HepG2 (cell line): ENCODE measurements around the gene CMTM1. TPM values are rescaled to one million over a fixed set of nuclear protein-coding genes. Genes with fewer than 3 reads are reported as not detected.

ENCODE experiments used
- ATAC-seq: fragments of 200-7000 bp; cut with Tn5 transposase; 3 replicates; pipeline ENCODE4 v1.9.1; 2020; ENCODE audit warnings: mild to moderate bottlenecking, moderate library complexity
- BruUV-seq: library from RNA; stranded (reverse); fragments of 400-500 nt; replicated peaks from 2 replicates; lab custom pipeline; 2021; lab: Mats Ljungman, UMichigan
- CTCF ChIA-PET: fragments of 300-600 bp; formaldehyde crosslinking; extraction: SDS; loops from one replicate; lab custom pipeline; 2021; ENCODE audit warnings: low total read pairs, inconsistent platforms, low intra/inter-chr PET ratio; lab: Yijun Ruan, JAX
- POLR2A ChIA-PET: fragments of 350-600 bp; sonication (Branson Sonifier 250); formaldehyde crosslinking; loops from one replicate; lab custom pipeline; 2020; ENCODE audit warnings: antibody characterized with exemption, inconsistent platforms; lab: Yijun Ruan, JAX
- DNase-seq: peaks from one replicate; pipeline ENCODE4 v3.0.0-alpha.2; 2015; ENCODE audit warnings: low spot score
- FAIRE-seq: peaks from 3 replicates; lab custom pipeline; 2011; peaks lifted over from hg19 to GRCh38; lab: Jason Lieb, UNC
- H2AFZ ChIP-seq: one replicate; pipeline ENCODE4 v1.6.1; 2011; ENCODE audit warnings: low read length, inconsistent platforms
- H3K27ac ChIP-seq: fragments of 300-600 bp; 3 replicates; pipeline ENCODE4 v1.8.0; 2011; ENCODE audit warnings: mixed run types, mild to moderate bottlenecking, mixed read lengths, low read length, inconsistent platforms; ENCODE audit not compliant: insufficient read depth; ENCODE audit errors: extremely low read length
- H3K27me3 ChIP-seq, 2 experiments: fragments of 200-600 bp in 1 of 2; 2 replicates in 1 of 2; 3 replicates in 1 of 2; pipeline versions ENCODE4 v1.6.0 to v1.8.0; 2011; ENCODE audit warnings: low read length in 2 of 2, mild to moderate bottlenecking in 2 of 2, moderate library complexity in 2 of 2, inconsistent platforms in 1 of 2; ENCODE audit not compliant: insufficient read depth in 2 of 2, control insufficient read depth in 1 of 2
- H3K36me3 ChIP-seq, 2 experiments: fragments of 200-600 bp in 1 of 2; replicated peaks in 1 of 2; 2 replicates in 1 of 2; 3 replicates in 1 of 2; pipeline versions ENCODE4 v1.5.1 to v1.8.0; 2011; ENCODE audit warnings: low read length in 2 of 2, inconsistent platforms in 1 of 2; ENCODE audit not compliant: insufficient read depth in 2 of 2, control insufficient read depth in 1 of 2
- H3K4me1 ChIP-seq: 2 replicates; pipeline ENCODE4 v1.5.1; 2012; ENCODE audit warnings: low read length, inconsistent platforms; ENCODE audit not compliant: insufficient read depth
- H3K4me2 ChIP-seq: 2 replicates; pipeline ENCODE4 v1.6.0; 2011; ENCODE audit warnings: low read depth, low read length, inconsistent platforms
- H3K4me3 ChIP-seq, 3 experiments: fragments of 200-600 bp in 1 of 3; sonication (generic), shearing (Covaris generic) in 1 of 3; replicated peaks in 1 of 3; 2 replicates each; pipeline ENCODE4 v1.5.1; 2011 to 2016; ENCODE audit warnings: low read length in 3 of 3, inconsistent platforms in 2 of 3, low read depth in 2 of 3, mild to moderate bottlenecking in 2 of 3, control low read depth in 1 of 3, mixed read lengths in 1 of 3; ENCODE audit not compliant: insufficient read depth in 1 of 3
- H3K79me2 ChIP-seq: one replicate; pipeline ENCODE4 v1.6.1; 2011; ENCODE audit warnings: low read length, inconsistent platforms; ENCODE audit not compliant: insufficient read depth
- H3K9ac ChIP-seq: 2 replicates; pipeline ENCODE4 v1.6.0; 2011; ENCODE audit warnings: mild to moderate bottlenecking, low read depth, low read length, inconsistent platforms; ENCODE audit not compliant: insufficient read depth
- H3K9me3 ChIP-seq: 2 replicates; pipeline ENCODE4 v1.5.1; 2012; ENCODE audit warnings: mild to moderate bottlenecking, low read length
- H4K20me1 ChIP-seq: 2 replicates; pipeline ENCODE4 v1.6.0; 2011; ENCODE audit warnings: inconsistent platforms, mild to moderate bottlenecking, low read length, moderate library complexity; ENCODE audit not compliant: insufficient read depth
- XRCC5 ChIP-seq: fragments of 200-400 bp; formaldehyde crosslinking; optimal IDR thresholded peaks from 2 replicates; pipeline ENCODE3; 2017; ENCODE audit warnings: mild to moderate bottlenecking, low read length
- ZBTB25 ChIP-seq: IDR thresholded peaks from 2 replicates; pipeline ENCODE4 v1.6.1; 2018; ENCODE audit warnings: missing genetic modification reagents
- ZBTB7A ChIP-seq: sonication (generic); formaldehyde crosslinking; IDR thresholded peaks from 2 replicates; pipeline ENCODE4 v1.8.0; 2022; ENCODE audit warnings: mild to moderate bottlenecking, missing genetic modification reagents
- ZNF687 ChIP-seq: sonication (generic); formaldehyde crosslinking; IDR thresholded peaks from 2 replicates; pipeline ENCODE4 v1.5.1; 2020; ENCODE audit warnings: mild to moderate bottlenecking, missing genetic modification reagents, moderate library complexity
- WGBS: methylation state at CpG from one replicate; pipeline ENCODE4 v1.1.6; 2017; ENCODE audit warnings: low lambda C conversion rate; 5-methylcytosine and 5-hydroxymethylcytosine counted together
- in situ Hi-C: cut with HindIII; loops from 2 replicates; pipeline ENCODE4 v1.10.0; 2017; ENCODE audit warnings: low pct_unique_long_range_greater_than_20kb; ENCODE audit not compliant: extremely low pct_ligation_motif_present
- intact Hi-C: fragments of 100-400 bp; cut with micrococcal nuclease; formaldehyde crosslinking; loops from one replicate; pipeline ENCODE4 v1.10.0; 2022; ENCODE audit not compliant: unreplicated experiment
- polyA plus RNA-seq, 8 experiments: library from polyadenylated mRNA; depleted of rRNA in 3 of 8; stranded (reverse) in 7 of 8; unstranded in 1 of 8; fragments of >200 nt; fragmentation: Illumina TruSeq in 4 of 8; extraction: Trizol in 4 of 8; gene quantifications; 2 replicates each; pipeline versions ENCODE4 v1.2.1 to v1.2.3, GENCODE V29; 2011 to 2016; ENCODE audit warnings: low read depth in 4 of 8, missing spikeins in 1 of 8, mixed read lengths in 1 of 8; ENCODE audit not compliant: insufficient read depth in 1 of 8
- total RNA-seq, 5 experiments: library from RNA; depleted of rRNA; stranded (reverse); fragments of >200 nt; fragmentation: Illumina TruSeq; extraction: Trizol; gene quantifications; 2 replicates each; pipeline ENCODE4 v1.2.3, GENCODE V29; 2016; ENCODE audit warnings: low read depth in 1 of 5

CMTM1 gene
- total and polyA plus RNA-seq, 2 of the 13 experiments (the other 11 are each of a cell fraction or from before 2014, with no cell fraction given): 1.7 to 2.9 TPM

DNA sequence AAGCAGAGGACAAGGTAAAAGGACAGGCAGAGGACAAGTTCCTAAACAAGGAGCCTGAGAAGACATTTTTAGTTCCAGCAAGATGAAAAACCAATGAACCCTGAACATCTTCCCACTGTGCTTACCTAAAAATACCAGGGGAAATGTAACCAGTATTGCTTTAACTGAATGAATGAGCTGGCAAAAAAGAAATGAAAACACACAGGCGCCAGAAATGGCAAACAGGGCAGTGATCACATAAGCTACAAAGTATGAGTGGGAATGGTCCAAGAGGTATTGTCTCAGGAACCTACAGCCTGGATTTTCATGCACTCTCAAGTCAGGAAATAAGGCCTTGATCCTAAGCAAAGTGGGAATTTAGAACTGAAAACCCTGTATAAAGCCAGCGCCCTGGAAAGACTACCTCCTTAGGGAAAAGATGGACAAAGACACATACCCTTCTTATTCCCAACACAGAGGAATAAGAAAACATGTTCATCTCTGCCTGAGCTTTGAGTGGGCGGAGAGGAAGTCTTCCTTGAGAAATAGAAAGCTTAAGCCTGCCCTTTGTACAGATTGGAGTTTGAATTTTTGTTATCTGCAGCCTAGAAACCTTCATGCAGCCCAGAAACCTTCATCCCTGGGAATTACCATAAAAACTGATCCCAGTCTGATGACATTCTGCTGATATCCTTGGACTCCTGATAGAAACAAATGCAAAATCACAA lies 15.2 kb downstream of the CMTM1 start (continued):
- TF ChIP-seq ZBTB25 (CRISPR knock-in tag): no peak

GRCh38 chr16:66585481-66586239 lies 19.4 kb downstream of the CMTM1 start:
- no peak for ATAC-seq
- in situ Hi-C loops: loop anchor here (5.0 kb wide), 1 partner anchor 178 kb away; no protein-coding TSS in a partner anchor
- WGBS: 40% methylated on average over 10 of the region's 10 CpGs
- no peak for TF ChIP-seq XRCC5
- TF ChIP-seq ZBTB7A (CRISPR knock-in tag): no peak
- TF ChIP-seq ZNF687 (CRISPR knock-in tag): 0 out of 2 replicates have a peak, but pooled peaks have one; percentile 10
- no peaks in the 10 kb centered on the region for H3K9me3 ChIP-seq
- no peak overlapping the region for H3K27ac ChIP-seq
- no peak for DNase-seq
- H4K20me1 ChIP-seq: no peaks in the 10 kb centered on the region
- H3K4me3 ChIP-seq: no peak overlapping the region
- H3K36me3 ChIP-seq: no peaks in the 10 kb centered on the region
- POLR2A ChIA-PET: no interaction called here
- H2AFZ ChIP-seq: no peak overlapping the region
- H3K4me1 ChIP-seq: peaks cover 14% of the 10 kb centered on the region; the same call in 1 of the 2 replicates
- no peaks in the 10 kb centered on the region for H3K79me2 ChIP-seq
- intact Hi-C loops: loop anchor here (5.0 kb wide), 1 partner anchor 178 kb away; no protein-coding TSS in a partner anchor
- CTCF ChIA-PET: no interaction called here
- FAIRE-seq: no peak
- peaks cover 3 to 24% of the 10 kb centered on the region in 2 experiments; a peak in 3 of 5 replicates for H3K27me3 ChIP-seq
- H3K4me2 ChIP-seq: no peak overlapping the region
- no peak overlapping the region for H3K9ac ChIP-seq
- no TSS peak for BruUV-seq
